HG03432 (cell line): Measurements from ENCODE around the gene NAT16.

ENCODE experiments used
- ATAC-seq: cut with Tn5 transposase; IDR thresholded peaks from one replicate; pipeline ENCODE4 v1.9.1; 2021; ENCODE audit warnings: mild to moderate bottlenecking, moderate library complexity; ENCODE audit not compliant: unreplicated experiment

The NAT16 gene

GRCh38 chr7:101172005-101172853, 7.9 kb downstream of the NAT16 start:
- no peak for ATAC-seq

- ATAC-seq = no peak
Measured at GRCh38 chr7:101171442-101171837, 8.7 kb downstream of the NAT16 start.

- no peak for ATAC-seq
Measured at GRCh38 chr7:101170617-101171441, 9.3 kb downstream of the NAT16 start.

GRCh38 chr7:101169838-101170551, 10.1 kb downstream of the NAT16 start:
- no peak for ATAC-seq

- no peak for ATAC-seq
Measured at GRCh38 chr7:101169110-101169837, 10.8 kb downstream of the NAT16 start.

- no peak for ATAC-seq
Measured at GRCh38 chr7:101168412-101169049, 11.6 kb downstream of the NAT16 start.

GRCh38 chr7:101167645-101168411, 12.3 kb downstream of the NAT16 start:
- no peak for ATAC-seq

GRCh38 chr7:101166909-101167644, 13.0 kb downstream of the NAT16 start:
- ATAC-seq = no peak

GRCh38 chr7:101166648-101166908, 13.5 kb downstream of the NAT16 start:
- ATAC-seq = no peak

GRCh38 chr7:101165958-101166647, 14.0 kb downstream of the NAT16 start:
- ATAC-seq = no peak

GRCh38 chr7:101165075-101165957, 14.8 kb downstream of the NAT16 start, which contains the start of gene VGF:
Gene VGF, minus strand, starts transcription at chr7:101165569. Its CDS starts 726 bp downstream, at chr7:101164843.
- peak; percentile 72 for ATAC-seq

GRCh38 chr7:101164071-101164840, 15.8 kb downstream of the NAT16 start:
- ATAC-seq = no peak

- no peak for ATAC-seq
Measured at GRCh38 chr7:101163279-101164070, 16.6 kb downstream of the NAT16 start.

- no peak for ATAC-seq
Measured at GRCh38 chr7:101162551-101163278, 17.4 kb downstream of the NAT16 start.
